ENCODE measurements around the gene PSAP.

DNA sequence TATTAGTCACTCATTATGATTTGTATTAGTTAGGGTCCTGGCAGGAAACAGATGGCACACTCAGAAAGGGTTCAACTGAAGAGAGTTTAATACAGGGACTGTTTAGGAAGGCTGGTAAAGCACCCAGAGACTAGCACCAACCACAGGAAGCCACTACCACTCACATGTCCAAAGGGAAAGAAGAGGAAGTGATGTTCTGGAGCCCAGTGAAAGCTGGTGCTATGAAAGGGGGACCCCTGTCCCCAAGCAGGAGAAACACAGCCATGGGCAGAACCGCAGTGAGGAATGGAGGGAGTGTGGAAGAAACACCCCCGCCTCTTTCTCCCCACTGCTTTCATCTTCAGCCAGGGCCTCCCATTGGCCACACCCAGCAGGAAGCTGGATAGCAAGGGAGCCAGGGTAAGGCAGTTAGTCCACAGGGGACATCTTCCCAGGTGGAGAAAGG is 74.5 kb downstream of the PSAP start:
- TF ChIP-seq, protein P1, sequence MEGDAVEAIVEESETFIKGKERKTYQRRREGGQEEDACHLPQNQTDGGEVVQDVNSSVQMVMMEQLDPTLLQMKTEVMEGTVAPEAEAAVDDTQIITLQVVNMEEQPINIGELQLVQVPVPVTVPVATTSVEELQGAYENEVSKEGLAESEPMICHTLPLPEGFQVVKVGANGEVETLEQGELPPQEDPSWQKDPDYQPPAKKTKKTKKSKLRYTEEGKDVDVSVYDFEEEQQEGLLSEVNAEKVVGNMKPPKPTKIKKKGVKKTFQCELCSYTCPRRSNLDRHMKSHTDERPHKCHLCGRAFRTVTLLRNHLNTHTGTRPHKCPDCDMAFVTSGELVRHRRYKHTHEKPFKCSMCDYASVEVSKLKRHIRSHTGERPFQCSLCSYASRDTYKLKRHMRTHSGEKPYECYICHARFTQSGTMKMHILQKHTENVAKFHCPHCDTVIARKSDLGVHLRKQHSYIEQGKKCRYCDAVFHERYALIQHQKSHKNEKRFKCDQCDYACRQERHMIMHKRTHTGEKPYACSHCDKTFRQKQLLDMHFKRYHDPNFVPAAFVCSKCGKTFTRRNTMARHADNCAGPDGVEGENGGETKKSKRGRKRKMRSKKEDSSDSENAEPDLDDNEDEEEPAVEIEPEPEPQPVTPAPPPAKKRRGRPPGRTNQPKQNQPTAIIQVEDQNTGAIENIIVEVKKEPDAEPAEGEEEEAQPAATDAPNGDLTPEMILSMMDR (IDR thresholded peaks at IDR 0.05; ENCODE audit: poor library complexity), result no peak
- TF ChIP-seq EZH2 (IDR thresholded peaks at IDR 0.05; ENCODE audit: borderline replicate concordance), result no peak

Data from hepatocyte (in vitro differentiated cells).